ENCODE measurements around the gene ETDB. TPM values are rescaled to one million over a fixed set of nuclear protein-coding genes. Genes with fewer than 3 reads are reported as not detected.
"Not testable (repeated sequence)": the region's sequence is repeated elsewhere in the genome, so short reads cannot be mapped to it uniquely, and the experiment has no call there.

ETDB gene
- polyA plus RNA-seq, 4 donors: not detected

DNA sequence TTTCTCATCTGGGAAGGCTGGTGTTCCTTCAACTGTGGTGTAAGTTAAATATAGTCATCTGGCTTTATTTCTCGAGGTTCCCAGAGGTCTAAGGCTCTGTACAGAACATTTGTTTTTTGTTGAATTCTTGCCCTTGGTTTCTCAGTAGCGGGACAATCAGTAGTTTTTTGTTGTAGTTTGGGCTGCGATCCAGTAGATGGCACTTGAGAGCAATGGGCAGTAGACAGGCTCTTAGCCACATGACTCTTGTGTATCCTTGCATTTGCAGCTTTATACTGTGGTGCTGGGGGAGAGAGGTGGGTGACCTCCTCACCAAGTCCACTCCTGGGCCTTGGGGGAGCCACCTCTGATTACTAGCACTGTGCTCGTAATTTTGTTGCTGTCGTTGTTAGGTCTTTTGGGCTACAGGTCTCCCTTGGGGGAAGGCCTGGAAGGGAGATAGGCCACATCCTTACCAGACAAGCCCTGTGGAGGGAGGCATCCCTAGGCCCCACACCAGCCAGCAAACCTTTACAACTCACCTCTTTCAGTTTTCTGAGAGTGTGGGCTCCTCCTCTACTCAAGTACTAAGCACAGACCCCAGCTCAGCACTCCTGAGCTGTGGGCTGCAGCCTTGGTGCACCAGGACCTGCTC lies 8.1 kb downstream of the ETDB start:
- peak; percentile 22 to 33 for DNase-seq
- 19 to 29% (median 24%) methylated on average over 5 of the region's 5 CpGs for WGBS, 3 donors
- H3K4me3 ChIP-seq (ENCODE audit: low read depth in 1 of 3, low read length in 3 of 3): no peak overlapping the region

DNA sequence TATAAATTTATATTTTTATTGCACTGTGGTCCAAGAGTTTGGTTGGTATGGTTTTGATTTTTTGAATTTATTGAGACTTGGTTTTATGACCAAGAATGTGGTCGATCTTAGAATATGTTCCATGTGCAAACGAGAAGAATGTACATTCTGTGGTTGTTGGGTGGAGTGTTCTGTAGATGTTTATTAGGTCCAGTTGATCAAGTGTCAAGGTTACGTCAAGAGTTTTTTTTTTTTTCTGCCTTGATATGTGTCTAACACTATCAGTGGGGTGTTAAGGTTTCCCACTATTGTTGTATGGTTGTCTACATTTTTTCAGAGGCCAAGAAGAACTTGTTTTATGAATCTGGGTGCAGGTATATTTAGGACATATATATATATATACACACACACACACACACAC lies 10.8 kb downstream of the ETDB start:
- FAIRE-seq (no peak), DNase-seq (no peak)
- H3K36me3 ChIP-seq (ENCODE audit: control insufficient read depth in 3 of 3, insufficient read depth in 2 of 3, low read depth in 1 of 3, low read length in 3 of 3): no peaks in the 10 kb centered on the region
- H3K27me3 ChIP-seq (ENCODE audit: control insufficient read depth in 3 of 3, insufficient read depth in 3 of 3, low read length in 3 of 3): peaks cover 0 to 3% (median 0%) of the 10 kb centered on the region in 3 donors
- 59 to 90% (median 62%) methylated on average over 3 of the region's 3 CpGs for WGBS, 3 donors
- H3K4me3 ChIP-seq (ENCODE audit: low read depth in 1 of 3, low read length in 3 of 3): no peak overlapping the region
- no peaks in the 10 kb centered on the region for H3K4me1 ChIP-seq (ENCODE audit: control insufficient read depth in 3 of 3, insufficient read depth in 2 of 3, low read depth in 1 of 3, low read length in 2 of 3)
- no peaks in the 10 kb centered on the region for H3K9me3 ChIP-seq (ENCODE audit: control insufficient read depth in 2 of 2, insufficient read depth in 1 of 2, low read depth in 1 of 2, low read length in 1 of 2)
- H3K27ac ChIP-seq (ENCODE audit: low read depth in 1 of 3, low read length in 2 of 3): no peak overlapping the region

More for the DNA sequence above, 8.1 kb downstream of the ETDB start:
- Histone ChIP-seq H3K27me3 (ENCODE audit: control insufficient read depth in 3 of 3, insufficient read depth in 3 of 3, low read length in 3 of 3) (peaks cover 0 to 3% (median 0%) of the 10 kb centered on the region in 3 donors), H3K4me1 (ENCODE audit: control insufficient read depth in 3 of 3, insufficient read depth in 2 of 3, low read depth in 1 of 3, low read length in 2 of 3) (no peaks in the 10 kb centered on the region), H3K27ac (ENCODE audit: low read depth in 1 of 3, low read length in 2 of 3) (no peak overlapping the region), H3K9me3 (ENCODE audit: control insufficient read depth in 2 of 2, insufficient read depth in 1 of 2, low read depth in 1 of 2, low read length in 1 of 2) (no peaks in the 10 kb centered on the region), H3K36me3 (ENCODE audit: control insufficient read depth in 3 of 3, insufficient read depth in 2 of 3, low read depth in 1 of 3, low read length in 3 of 3) (no peaks in the 10 kb centered on the region)
- FAIRE-seq: no peak

DNA sequence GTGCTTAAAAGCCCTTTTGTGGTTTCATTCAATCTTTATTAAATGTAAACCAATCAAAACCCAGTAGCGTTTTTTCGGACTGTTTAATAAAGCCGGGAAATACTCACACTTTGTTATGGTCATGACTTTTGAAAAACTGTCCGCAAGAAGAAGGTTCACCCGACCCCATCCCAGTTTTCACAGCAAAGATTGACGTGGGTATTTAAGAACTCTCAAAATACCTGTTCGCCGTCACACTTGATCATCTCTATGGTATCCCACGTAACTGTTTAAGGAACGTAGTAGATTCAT lies 20.9 kb downstream of the ETDB start:
- H3K36me3 ChIP-seq (ENCODE audit: control insufficient read depth in 3 of 3, insufficient read depth in 2 of 3, low read depth in 1 of 3, low read length in 3 of 3): peaks cover 0 to 2% (median 0%) of the 10 kb centered on the region in 3 donors
- 61 to 72% (median 61%) methylated on average over 10 of the region's 10 CpGs for WGBS, 3 donors
- no peak overlapping the region for H3K27ac ChIP-seq (ENCODE audit: low read depth in 1 of 3, low read length in 2 of 3)
- H3K4me3 ChIP-seq (ENCODE audit: low read depth in 1 of 3, low read length in 3 of 3): no peak overlapping the region
- H3K4me1 ChIP-seq (ENCODE audit: control insufficient read depth in 3 of 3, insufficient read depth in 2 of 3, low read depth in 1 of 3, low read length in 2 of 3): peaks cover 0 to 3% (median 0%) of the 10 kb centered on the region in 3 donors
- DNase-seq: no peak
- no peaks in the 10 kb centered on the region for H3K9me3 ChIP-seq (ENCODE audit: control insufficient read depth in 2 of 2, insufficient read depth in 1 of 2, low read depth in 1 of 2, low read length in 1 of 2)
- no peak for FAIRE-seq
- H3K27me3 ChIP-seq (ENCODE audit: control insufficient read depth in 3 of 3, insufficient read depth in 3 of 3, low read length in 3 of 3): no peaks in the 10 kb centered on the region

DNA sequence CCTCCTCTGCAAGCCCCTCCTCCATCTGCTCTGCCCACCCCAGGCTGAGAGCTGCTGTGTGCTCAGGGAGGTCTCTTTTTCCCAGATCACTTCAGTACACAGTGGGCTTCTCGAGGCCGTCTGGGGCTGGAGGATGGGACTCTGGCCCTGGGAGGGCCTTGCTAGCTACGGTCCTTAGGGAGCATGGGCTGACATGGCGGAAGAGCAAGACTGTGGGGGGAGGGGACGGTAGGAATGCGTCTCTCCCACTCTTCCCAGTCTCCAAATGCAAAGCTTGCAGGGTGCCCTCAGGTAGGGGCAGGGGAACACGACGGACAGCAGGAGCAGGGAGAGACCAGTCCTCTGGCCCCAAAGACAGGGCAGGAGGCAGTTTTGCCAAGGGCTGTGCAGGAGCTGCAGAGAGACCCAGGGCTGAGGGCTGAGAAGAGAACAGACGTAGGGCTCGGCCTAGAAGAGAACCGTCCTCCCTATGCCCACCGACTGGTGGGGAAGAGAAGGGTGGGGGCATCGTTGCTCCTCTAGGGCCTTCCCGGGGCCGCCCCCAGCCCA lies 23.1 kb downstream of the ETDB start:
- Histone ChIP-seq H3K27ac (ENCODE audit: low read depth in 1 of 3, low read length in 2 of 3) (peak overlapping the region in 1 of 3 donors; percentile 18), H3K4me3 (ENCODE audit: low read depth in 1 of 3, low read length in 3 of 3) (peak overlapping the region in 1 of 3 donors; percentile 65)
- peak in 1 of 2 donors; percentile 44 for DNase-seq
- WGBS, 3 donors: 38 to 65% (median 61%) methylated on average over 11 to 15 of the region's 15 CpGs
- not testable (repeated sequence) for FAIRE-seq; H3K4me1 ChIP-seq (ENCODE audit: control insufficient read depth in 3 of 3, insufficient read depth in 2 of 3, low read depth in 1 of 3, low read length in 2 of 3); H3K9me3 ChIP-seq (ENCODE audit: control insufficient read depth in 2 of 2, insufficient read depth in 1 of 2, low read depth in 1 of 2, low read length in 1 of 2); H3K27me3 ChIP-seq (ENCODE audit: control insufficient read depth in 3 of 3, insufficient read depth in 3 of 3, low read length in 3 of 3); H3K36me3 ChIP-seq (ENCODE audit: control insufficient read depth in 3 of 3, insufficient read depth in 2 of 3, low read depth in 1 of 3, low read length in 3 of 3)

DNA sequence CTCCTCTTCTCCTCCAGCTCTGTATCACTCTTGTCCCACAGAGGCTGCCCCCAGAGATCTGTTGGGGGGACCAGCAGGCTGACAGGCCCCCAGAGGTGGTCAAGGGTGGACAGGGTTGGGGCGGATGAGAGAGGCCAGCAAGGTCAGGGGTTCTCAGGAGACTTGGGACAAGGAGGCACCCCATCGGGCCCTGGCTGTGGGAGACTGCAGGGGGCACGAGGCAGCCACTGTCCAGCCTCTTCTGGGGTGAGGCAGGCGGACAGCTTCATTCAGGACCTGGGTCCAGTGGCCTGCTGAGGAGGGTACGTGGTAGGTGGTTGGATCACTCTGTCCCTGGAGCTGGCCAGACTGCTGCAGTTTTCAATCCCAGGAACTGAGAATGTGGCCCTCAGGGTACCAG lies 24.6 kb downstream of the ETDB start:
- Histone ChIP-seq H3K4me3 (ENCODE audit: low read depth in 1 of 3, low read length in 3 of 3) (no peak overlapping the region), H3K9me3 (ENCODE audit: control insufficient read depth in 2 of 2, insufficient read depth in 1 of 2, low read depth in 1 of 2, low read length in 1 of 2) (no peaks in the 10 kb centered on the region), H3K27me3 (ENCODE audit: control insufficient read depth in 3 of 3, insufficient read depth in 3 of 3, low read length in 3 of 3) (no peaks in the 10 kb centered on the region), H3K36me3 (ENCODE audit: control insufficient read depth in 3 of 3, insufficient read depth in 2 of 3, low read depth in 1 of 3, low read length in 3 of 3) (peaks cover 0 to 2% (median 0%) of the 10 kb centered on the region in 3 donors), H3K27ac (ENCODE audit: low read depth in 1 of 3, low read length in 2 of 3) (no peak overlapping the region), H3K4me1 (ENCODE audit: control insufficient read depth in 3 of 3, insufficient read depth in 2 of 3, low read depth in 1 of 3, low read length in 2 of 3) (peaks cover 0 to 3% (median 0%) of the 10 kb centered on the region in 3 donors)
- DNase-seq: no peak
- WGBS, 3 donors: 80 to 94% (median 82%) methylated on average over 4 to 5 of the region's 5 CpGs
- FAIRE-seq: no peak

DNA sequence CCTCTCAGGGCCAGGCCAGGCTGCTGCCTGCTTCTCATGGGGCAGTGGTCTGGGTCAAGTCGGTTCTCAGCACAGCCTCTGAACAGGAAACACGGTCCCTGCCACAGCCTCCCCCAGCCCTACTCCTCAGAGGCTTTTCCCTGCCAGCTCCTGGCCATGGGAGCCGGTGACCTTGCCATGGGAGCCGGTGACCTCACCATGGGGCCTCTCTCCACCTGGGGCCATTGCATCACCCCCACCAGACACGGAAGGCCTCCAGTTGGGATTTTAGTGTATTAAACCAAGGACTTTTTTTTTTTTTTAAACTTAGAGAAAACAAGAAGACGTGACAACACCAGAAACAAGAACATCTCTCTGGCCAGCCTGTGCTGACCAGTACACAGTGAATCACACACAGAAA lies 25.6 kb downstream of the ETDB start:
- DNase-seq (no peak), FAIRE-seq (no peak)
- no peak overlapping the region for H3K4me3 ChIP-seq (ENCODE audit: low read depth in 1 of 3, low read length in 3 of 3)
- no peak overlapping the region for H3K27ac ChIP-seq (ENCODE audit: low read depth in 1 of 3, low read length in 2 of 3)
- 66 to 84% (median 67%) methylated on average over 6 of the region's 6 CpGs for WGBS, 3 donors
- no peaks in the 10 kb centered on the region for H3K9me3 ChIP-seq (ENCODE audit: control insufficient read depth in 2 of 2, insufficient read depth in 1 of 2, low read depth in 1 of 2, low read length in 1 of 2)
- H3K27me3 ChIP-seq (ENCODE audit: control insufficient read depth in 3 of 3, insufficient read depth in 3 of 3, low read length in 3 of 3): no peaks in the 10 kb centered on the region
- H3K4me1 ChIP-seq (ENCODE audit: control insufficient read depth in 3 of 3, insufficient read depth in 2 of 3, low read depth in 1 of 3, low read length in 2 of 3): peaks cover 0 to 3% (median 0%) of the 10 kb centered on the region in 3 donors
- H3K36me3 ChIP-seq (ENCODE audit: control insufficient read depth in 3 of 3, insufficient read depth in 2 of 3, low read depth in 1 of 3, low read length in 3 of 3): peaks cover 0 to 2% (median 0%) of the 10 kb centered on the region in 3 donors

DNA sequence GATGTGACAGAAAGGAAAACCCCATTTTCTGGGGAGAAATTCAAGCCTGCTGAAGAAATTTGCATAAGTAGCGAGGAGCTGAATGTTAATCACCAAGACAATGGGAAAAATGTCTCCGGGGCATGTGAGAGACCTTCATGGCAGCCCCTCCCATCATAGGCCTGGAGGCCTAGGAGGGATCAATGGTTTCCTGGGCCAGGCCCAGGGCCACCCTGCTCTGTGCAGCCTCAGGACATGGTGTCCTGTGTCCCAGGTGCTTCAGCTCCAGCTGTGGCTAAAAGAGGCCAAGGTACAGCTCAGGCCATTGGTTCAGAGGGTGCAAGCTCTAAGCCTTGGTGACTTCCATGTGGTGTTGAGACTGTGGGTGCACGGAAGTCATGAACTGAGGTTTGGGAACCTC lies 31.2 kb downstream of the ETDB start:
- Histone ChIP-seq H3K36me3 (ENCODE audit: control insufficient read depth in 3 of 3, insufficient read depth in 2 of 3, low read depth in 1 of 3, low read length in 3 of 3) (no peaks in the 10 kb centered on the region), H3K27ac (ENCODE audit: low read depth in 1 of 3, low read length in 2 of 3) (no peak overlapping the region), H3K4me1 (ENCODE audit: control insufficient read depth in 3 of 3, insufficient read depth in 2 of 3, low read depth in 1 of 3, low read length in 2 of 3) (no peaks in the 10 kb centered on the region), H3K9me3 (ENCODE audit: control insufficient read depth in 2 of 2, insufficient read depth in 1 of 2, low read depth in 1 of 2, low read length in 1 of 2) (no peaks in the 10 kb centered on the region), H3K27me3 (ENCODE audit: control insufficient read depth in 3 of 3, insufficient read depth in 3 of 3, low read length in 3 of 3) (no peaks in the 10 kb centered on the region), H3K4me3 (ENCODE audit: low read depth in 1 of 3, low read length in 3 of 3) (no peak overlapping the region)
- no peak for DNase-seq
- 86 to 95% (median 90%) methylated on average over 3 of the region's 3 CpGs for WGBS, 3 donors
- no peak for FAIRE-seq

DNA sequence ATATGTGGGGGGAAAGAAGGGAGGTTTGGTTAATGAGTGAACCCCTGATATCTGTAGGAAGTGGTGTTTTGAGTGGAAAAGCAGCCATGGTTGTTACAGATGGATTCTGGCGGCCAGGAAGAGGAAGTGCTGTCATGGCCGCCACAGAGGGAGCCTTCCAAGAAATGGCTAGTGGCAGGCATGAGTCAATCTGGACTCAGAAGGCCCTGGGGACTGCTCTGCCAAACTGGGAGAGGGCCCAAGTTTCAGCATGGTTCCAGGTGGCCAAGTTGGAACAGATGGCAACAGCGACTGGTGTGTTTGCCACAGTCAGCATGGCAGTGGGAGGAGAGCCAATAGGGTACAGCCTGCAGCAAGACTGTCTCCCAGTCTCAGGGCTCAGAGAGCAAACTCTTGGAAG lies 32.5 kb downstream of the ETDB start:
- 66 to 89% (median 88%) methylated on average over 3 of the region's 3 CpGs for WGBS, 3 donors
- H3K9me3 ChIP-seq (ENCODE audit: control insufficient read depth in 2 of 2, insufficient read depth in 1 of 2, low read depth in 1 of 2, low read length in 1 of 2): no peaks in the 10 kb centered on the region
- no peak overlapping the region for H3K4me3 ChIP-seq (ENCODE audit: low read depth in 1 of 3, low read length in 3 of 3)
- DNase-seq (no peak), FAIRE-seq (no peak)
- no peak overlapping the region for H3K27ac ChIP-seq (ENCODE audit: low read depth in 1 of 3, low read length in 2 of 3)
- no peaks in the 10 kb centered on the region for H3K4me1 ChIP-seq (ENCODE audit: control insufficient read depth in 3 of 3, insufficient read depth in 2 of 3, low read depth in 1 of 3, low read length in 2 of 3)
- H3K36me3 ChIP-seq (ENCODE audit: control insufficient read depth in 3 of 3, insufficient read depth in 2 of 3, low read depth in 1 of 3, low read length in 3 of 3): no peaks in the 10 kb centered on the region
- H3K27me3 ChIP-seq (ENCODE audit: control insufficient read depth in 3 of 3, insufficient read depth in 3 of 3, low read length in 3 of 3): no peaks in the 10 kb centered on the region

Measured in small intestine (tissue), 7 donors.